Suprapubic skin (tissue), 3 donors: ENCODE measurements around the gene GALNT2.

Experiments
- EP300 ChIP-seq: sonication (generic); formaldehyde crosslinking; IDR thresholded peaks from one replicate; pipeline ENCODE4 v1.6.1; 2017; ENCODE audit warnings: antibody characterized with exemption
- POLR2A ChIP-seq, 2 donors: fragments of 450-650 bp; IDR thresholded peaks; one replicate each; pipeline ENCODE4 v1.6.1; 2017; ENCODE audit warnings: antibody characterized with exemption in 2 of 2, mild to moderate bottlenecking in 2 of 2, moderate library complexity in 2 of 2
- TF ChIP-seq, protein P1 (sequence below), 2 donors: fragments of 200-600 bp in 1 of 2; fragments of 450-650 bp in 1 of 2; sonication (generic) in 1 of 2; IDR thresholded peaks; one replicate each; pipeline ENCODE4 v1.5.1; 2016 to 2019; ENCODE audit warnings: antibody characterized with exemption in 2 of 2, mild to moderate bottlenecking in 1 of 2, moderate library complexity in 1 of 2

DNA sequence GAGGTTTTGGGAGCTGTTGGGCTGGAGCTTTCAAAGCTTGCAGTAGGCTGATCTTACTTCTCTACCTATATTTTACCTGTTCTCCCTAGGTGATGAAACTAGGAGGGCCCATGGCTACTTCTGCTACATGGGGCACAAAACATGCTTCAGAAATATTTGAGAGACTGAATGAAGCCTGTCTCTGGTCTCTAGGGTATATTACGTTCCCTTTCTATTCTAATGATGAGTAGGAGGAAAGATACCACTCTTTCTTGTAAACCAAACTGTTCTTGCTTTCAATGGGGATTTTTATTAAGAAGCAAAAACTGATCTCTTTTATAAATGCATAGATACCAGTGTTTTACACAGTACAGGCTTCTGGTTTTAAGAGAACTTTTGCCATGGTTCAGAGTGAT is 103.1 kb downstream of the GALNT2 start:
- TF ChIP-seq, protein P1, sequence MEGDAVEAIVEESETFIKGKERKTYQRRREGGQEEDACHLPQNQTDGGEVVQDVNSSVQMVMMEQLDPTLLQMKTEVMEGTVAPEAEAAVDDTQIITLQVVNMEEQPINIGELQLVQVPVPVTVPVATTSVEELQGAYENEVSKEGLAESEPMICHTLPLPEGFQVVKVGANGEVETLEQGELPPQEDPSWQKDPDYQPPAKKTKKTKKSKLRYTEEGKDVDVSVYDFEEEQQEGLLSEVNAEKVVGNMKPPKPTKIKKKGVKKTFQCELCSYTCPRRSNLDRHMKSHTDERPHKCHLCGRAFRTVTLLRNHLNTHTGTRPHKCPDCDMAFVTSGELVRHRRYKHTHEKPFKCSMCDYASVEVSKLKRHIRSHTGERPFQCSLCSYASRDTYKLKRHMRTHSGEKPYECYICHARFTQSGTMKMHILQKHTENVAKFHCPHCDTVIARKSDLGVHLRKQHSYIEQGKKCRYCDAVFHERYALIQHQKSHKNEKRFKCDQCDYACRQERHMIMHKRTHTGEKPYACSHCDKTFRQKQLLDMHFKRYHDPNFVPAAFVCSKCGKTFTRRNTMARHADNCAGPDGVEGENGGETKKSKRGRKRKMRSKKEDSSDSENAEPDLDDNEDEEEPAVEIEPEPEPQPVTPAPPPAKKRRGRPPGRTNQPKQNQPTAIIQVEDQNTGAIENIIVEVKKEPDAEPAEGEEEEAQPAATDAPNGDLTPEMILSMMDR (IDR thresholded peaks at IDR 0.05), result no peak
- TF ChIP-seq EP300 (no peak), POLR2A (IDR thresholded peaks at IDR 0.05) (no peak)
